IMR-90 (cell line): ENCODE results near the gene OXLD1.
A peak's percentile ranks its signal among the peaks of the same experiment; 100 is the strongest.

ENCODE experiments used
- CHD1 ChIP-seq: IDR thresholded peaks from 2 replicates; pipeline ENCODE4 v1.6.1; 2012; ENCODE audit warnings: low read depth, low read length, improper control_type of control experiment
- CTCF ChIP-seq: conservative IDR thresholded peaks from 2 replicates; pipeline ENCODE4 v1.5.1; 2012; ENCODE audit warnings: mild to moderate bottlenecking, low read depth, low read length, improper control_type of control experiment
- FOS ChIP-seq: fragments of 150-350 bp; IDR thresholded peaks from 2 replicates; pipeline ENCODE4 v1.6.1; 2016; ENCODE audit warnings: low read depth, low read length
- MAZ ChIP-seq: IDR thresholded peaks from 2 replicates; pipeline ENCODE4 v1.6.1; 2012; ENCODE audit warnings: low read depth, mild to moderate bottlenecking, low read length, improper control_type of control experiment, moderate library complexity, borderline replicate concordance
- NFE2L2 ChIP-seq: fragments of 150-350 bp; IDR thresholded peaks from 2 replicates; pipeline ENCODE4 v1.6.1; 2016; ENCODE audit warnings: low read depth, mild to moderate bottlenecking, low read length
- POLR2A ChIP-seq: IDR thresholded peaks from 2 replicates; pipeline ENCODE4 v1.6.1; 2012; ENCODE audit warnings: mild to moderate bottlenecking, low read depth, low read length
- RCOR1 ChIP-seq: IDR thresholded peaks from 2 replicates; pipeline ENCODE4 v1.6.1; 2012; ENCODE audit warnings: mild to moderate bottlenecking, low read length, improper control_type of control experiment; ENCODE audit not compliant: insufficient replicate concordance
- RFX5 ChIP-seq: IDR thresholded peaks from 2 replicates; pipeline ENCODE4 v1.8.0; 2012; ENCODE audit warnings: low read depth, mild to moderate bottlenecking, low read length, moderate library complexity
- SMC3 ChIP-seq: fragments of 150-350 bp; IDR thresholded peaks from 2 replicates; pipeline ENCODE4 v1.6.1; 2016; ENCODE audit warnings: low read depth, mild to moderate bottlenecking, antibody characterized with exemption, low read length, moderate library complexity

- TF ChIP-seq POLR2A (peak; percentile 83), CTCF (no peak), SMC3 (no peak), MAZ (peak; percentile 21; the same call in 1 of the 2 replicates), RCOR1 (no peak), FOS (peak; percentile 10; the same call in 1 of the 2 replicates), RFX5 (no peak), CHD1 (no peak), NFE2L2 (no peak)
Measured at GRCh38 chr17:81702934-81703746, 36.7 kb upstream of the OXLD1 start, which contains the start of gene MRPL12.
